H1 (cell line): ENCODE results near the gene ACKR2. TPM values are rescaled to one million over a fixed set of nuclear protein-coding genes. Genes with fewer than 3 reads are reported as not detected.

Source experiments
- NRF1 ChIP-seq: IDR thresholded peaks from 2 replicates; pipeline ENCODE4 v1.6.1; 2011; ENCODE audit warnings: mild to moderate bottlenecking, low read depth, low read length, improper control_type of control experiment
- polyA plus RNA-seq, 7 experiments: library from polyadenylated mRNA; depleted of rRNA in 3 of 7; stranded (reverse) in 5 of 7; unstranded in 2 of 7; fragments of >200 nt in 5 of 7; fragments of 200-250 nt in 2 of 7; gene quantifications; 1 replicate in 5 of 7; 2 replicates in 1 of 7; 4 replicates in 1 of 7; pipeline versions ENCODE4 v1.2.1 to v1.2.3, GENCODE V29; 2011 to 2013; ENCODE audit warnings: missing spikeins in 2 of 7, mixed read lengths in 2 of 7
- total RNA-seq: library from RNA; stranded (reverse); fragmentation: NEBNext Ultra II Directional; extraction: Animal tissue kit (Norgen Biotek cat#: 25700); gene quantifications from 2 replicates; pipeline ENCODE4 v1.2.1, GENCODE V29; 2021

Gene ACKR2
- total and polyA plus RNA-seq, 2 of the 8 experiments (the other 6 are each of a cell fraction or from before 2014, with no cell fraction given), result 0.09 to 0.12 TPM

- no peak for TF ChIP-seq NRF1
Observed at GRCh38 chr3:42902257-42902656, 93.0 kb downstream of the ACKR2 start (continued).
